Measurements from ENCODE around the gene PIK3R6.

PIK3R6 gene

GRCh38 chr17:8753976-8754440, 113.5 kb downstream of the PIK3R6 start:
- no peak overlapping the region for H3K4me3 ChIP-seq (replicated peaks in 1 of 2; ENCODE audit: low read depth in 2 of 2, low read length in 2 of 2)
- DNase-seq (ENCODE audit: low read depth in 2 of 2), result peak; percentile 31 to 53
- TF ChIP-seq CTCF (IDR thresholded peaks at IDR 0.05; ENCODE audit: low read depth, low read length), result peak; percentile 43

- TF ChIP-seq CTCF (IDR thresholded peaks at IDR 0.05; ENCODE audit: low read depth, low read length), result no peak
- no peak for DNase-seq (ENCODE audit: low read depth in 2 of 2)
- no peak overlapping the region for H3K4me3 ChIP-seq (replicated peaks in 1 of 2; ENCODE audit: low read depth in 2 of 2, low read length in 2 of 2)
These were observed 114.1 kb downstream of the PIK3R6 start for GRCh38 chr17:8753136-8753975.

Data from cardiac fibroblast (primary cell).